Mammary epithelial cell (primary cell): ENCODE measurements around the gene MVP.
A peak's percentile ranks its signal among the peaks of the same experiment; 100 is the strongest.

Experiments
- CTCF ChIP-seq, 2 donors: IDR thresholded peaks in 1 of 2; conservative IDR thresholded peaks in 1 of 2; 2 replicates each; pipeline ENCODE4 v1.5.1; 2011 to 2012; ENCODE audit warnings: inconsistent platforms in 2 of 2, low read length in 2 of 2, mild to moderate bottlenecking in 2 of 2, control low read depth in 1 of 2, low read depth in 1 of 2; ENCODE audit not compliant: insufficient read depth in 1 of 2; ENCODE audit errors: extremely low read depth in 1 of 2
- EZH2 ChIP-seq: IDR thresholded peaks from 2 replicates; pipeline ENCODE4 v1.6.1; 2012; ENCODE audit warnings: low read length, inconsistent platforms, borderline replicate concordance

- peak; percentile 86 to 89 for TF ChIP-seq CTCF (conservative IDR thresholded peaks at IDR 0.05 in 1 of 2, IDR thresholded peaks at IDR 0.05 in 1 of 2; ENCODE audit: extremely low read depth in 1 of 2, insufficient read depth in 1 of 2, low read depth in 1 of 2, low read length in 2 of 2)
- no peak for TF ChIP-seq EZH2
Observed at GRCh38 chr16:29848420-29849297, 28.4 kb downstream of the MVP start.
